ENCODE data around the gene DOK6. TPM values are rescaled to one million over a fixed set of nuclear protein-coding genes. Genes with fewer than 3 reads are reported as not detected.
"Not testable (repeated sequence)": the region's sequence is repeated elsewhere in the genome, so short reads cannot be mapped to it uniquely, and the experiment has no call there.

The DOK6 gene
- total RNA-seq, 1 donor from 2014 or later: 0.67 TPM

DNA sequence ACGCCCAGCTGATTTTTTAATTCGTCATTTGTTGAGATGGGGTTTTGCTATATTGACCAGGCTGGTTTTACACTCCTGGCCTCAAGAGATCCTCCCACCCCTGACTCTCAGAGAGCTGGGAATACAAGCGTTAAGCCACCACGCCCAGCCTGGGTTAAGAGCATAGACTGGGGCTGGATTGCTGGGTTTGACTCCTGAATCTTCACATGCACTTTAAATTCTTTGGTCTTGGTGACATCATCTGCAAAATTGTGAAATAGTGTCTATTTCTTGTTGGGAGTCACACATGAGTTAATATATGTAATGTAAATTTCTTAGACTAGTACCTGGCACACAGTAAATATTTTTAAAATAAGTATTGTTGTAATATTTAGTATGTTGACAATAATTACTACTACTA is 257.4 kb downstream of the DOK6 start:
- no peaks in the 10 kb centered on the region for H3K27me3 ChIP-seq (ENCODE audit: control insufficient read depth, insufficient read depth, low read length)
- DNase-seq (ENCODE audit: low read depth): no peak
- H3K4me3 ChIP-seq (ENCODE audit: low read depth, low read length): no peak overlapping the region
- no peaks in the 10 kb centered on the region for H3K36me3 ChIP-seq (ENCODE audit: control insufficient read depth, insufficient read depth, low read length)
- TF ChIP-seq, protein P1, sequence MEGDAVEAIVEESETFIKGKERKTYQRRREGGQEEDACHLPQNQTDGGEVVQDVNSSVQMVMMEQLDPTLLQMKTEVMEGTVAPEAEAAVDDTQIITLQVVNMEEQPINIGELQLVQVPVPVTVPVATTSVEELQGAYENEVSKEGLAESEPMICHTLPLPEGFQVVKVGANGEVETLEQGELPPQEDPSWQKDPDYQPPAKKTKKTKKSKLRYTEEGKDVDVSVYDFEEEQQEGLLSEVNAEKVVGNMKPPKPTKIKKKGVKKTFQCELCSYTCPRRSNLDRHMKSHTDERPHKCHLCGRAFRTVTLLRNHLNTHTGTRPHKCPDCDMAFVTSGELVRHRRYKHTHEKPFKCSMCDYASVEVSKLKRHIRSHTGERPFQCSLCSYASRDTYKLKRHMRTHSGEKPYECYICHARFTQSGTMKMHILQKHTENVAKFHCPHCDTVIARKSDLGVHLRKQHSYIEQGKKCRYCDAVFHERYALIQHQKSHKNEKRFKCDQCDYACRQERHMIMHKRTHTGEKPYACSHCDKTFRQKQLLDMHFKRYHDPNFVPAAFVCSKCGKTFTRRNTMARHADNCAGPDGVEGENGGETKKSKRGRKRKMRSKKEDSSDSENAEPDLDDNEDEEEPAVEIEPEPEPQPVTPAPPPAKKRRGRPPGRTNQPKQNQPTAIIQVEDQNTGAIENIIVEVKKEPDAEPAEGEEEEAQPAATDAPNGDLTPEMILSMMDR (IDR thresholded peaks at IDR 0.05; ENCODE audit: insufficient read depth, low read length, poor library complexity, severe bottlenecking): no peak

DNA sequence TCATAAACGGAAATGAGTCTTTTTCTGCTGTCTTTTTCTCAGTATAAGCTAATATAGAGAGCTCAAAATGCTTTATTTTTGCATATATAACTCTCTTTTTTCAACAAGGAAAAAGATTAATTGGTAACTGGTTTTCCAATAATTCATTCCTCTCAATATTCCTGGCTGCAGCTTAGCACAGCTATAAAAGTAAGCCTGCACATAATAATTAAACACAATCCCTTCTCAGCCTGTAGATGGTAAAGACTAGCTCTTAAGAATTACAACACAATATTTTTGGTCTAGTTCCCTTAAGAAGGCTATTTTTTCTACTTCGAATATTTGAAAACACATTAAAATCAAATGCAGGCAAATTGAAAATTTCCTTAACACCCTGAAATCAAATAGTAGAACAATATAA is 258.0 kb downstream of the DOK6 start:
- H3K36me3 ChIP-seq (ENCODE audit: control insufficient read depth, insufficient read depth, low read length): no peaks in the 10 kb centered on the region
- TF ChIP-seq, protein P1 (IDR thresholded peaks at IDR 0.05; ENCODE audit: insufficient read depth, low read length, poor library complexity, severe bottlenecking): no peak
- no peak overlapping the region for H3K4me3 ChIP-seq (ENCODE audit: low read depth, low read length)
- H3K27me3 ChIP-seq (ENCODE audit: control insufficient read depth, insufficient read depth, low read length): no peaks in the 10 kb centered on the region
- no peak for DNase-seq (ENCODE audit: low read depth)

DNA sequence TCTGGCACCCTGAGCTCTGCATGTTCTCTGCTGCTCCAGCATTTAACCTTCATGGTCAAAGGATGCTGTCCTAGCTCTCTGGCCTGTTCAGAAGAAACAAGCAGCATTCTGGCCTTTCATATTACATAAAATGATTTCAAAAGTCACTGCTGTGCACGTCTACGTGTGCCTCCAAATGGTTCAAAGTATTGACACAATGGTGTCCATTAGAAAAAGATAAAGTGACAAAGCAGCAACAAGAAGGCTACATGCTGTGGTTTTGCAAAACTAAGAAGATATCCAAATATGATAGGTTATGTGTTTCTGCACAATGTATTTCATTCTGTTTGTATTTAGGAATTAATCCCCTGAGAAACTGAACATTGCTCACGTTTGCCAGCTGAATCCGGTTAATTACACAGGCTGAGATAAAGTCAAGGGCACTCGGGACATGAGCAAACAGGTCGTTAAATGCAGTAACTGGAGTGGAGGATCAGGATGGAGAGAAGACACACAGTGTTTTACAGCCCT is 258.5 kb downstream of the DOK6 start:
- Histone ChIP-seq H3K4me3 (ENCODE audit: low read depth, low read length) (no peak overlapping the region), H3K36me3 (ENCODE audit: control insufficient read depth, insufficient read depth, low read length) (no peaks in the 10 kb centered on the region), H3K27me3 (ENCODE audit: control insufficient read depth, insufficient read depth, low read length) (no peaks in the 10 kb centered on the region)
- no peak for DNase-seq (ENCODE audit: low read depth)
- TF ChIP-seq, protein P1 (IDR thresholded peaks at IDR 0.05; ENCODE audit: insufficient read depth, low read length, poor library complexity, severe bottlenecking): no peak

DNA sequence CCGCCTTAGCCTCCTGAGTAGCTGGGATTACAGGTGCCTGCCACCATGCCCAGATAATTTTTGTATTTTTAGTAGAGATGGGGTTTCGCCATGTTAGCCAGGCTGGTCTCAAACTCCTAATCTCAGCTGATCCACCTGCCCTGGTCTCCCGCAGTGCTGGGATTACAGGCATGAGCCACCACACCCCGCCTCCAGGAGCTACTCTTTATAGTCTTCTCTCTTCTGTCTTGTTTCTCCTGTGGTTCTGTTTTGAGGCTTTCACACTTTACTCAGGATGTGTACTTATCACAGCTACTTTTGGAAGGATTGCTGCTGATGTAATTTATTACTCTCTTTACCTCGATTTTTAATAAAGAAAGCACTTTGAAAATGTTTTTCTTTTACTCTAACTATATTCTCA is 261.4 kb downstream of the DOK6 start:
- DNase-seq (ENCODE audit: low read depth): not testable (repeated sequence)

DNA sequence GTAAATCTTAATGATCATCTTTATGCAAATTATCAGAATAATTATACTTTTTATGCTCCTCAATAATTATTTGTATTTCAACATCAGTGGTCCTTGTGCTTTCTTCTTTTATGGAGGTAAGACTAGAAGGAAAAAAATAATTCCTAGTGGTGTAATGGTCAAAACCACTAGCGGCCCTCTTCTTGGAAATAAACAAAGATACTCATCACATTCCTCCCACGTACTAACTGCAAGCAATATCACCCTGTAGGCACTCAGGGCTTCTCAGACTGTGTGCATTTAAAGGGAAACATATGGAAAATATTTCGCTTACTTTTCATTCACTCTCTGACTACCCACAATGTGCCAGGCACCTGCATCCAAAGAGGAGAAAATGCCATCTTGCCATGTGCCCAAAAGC is 263.7 kb downstream of the DOK6 start:
- no peak for DNase-seq (ENCODE audit: low read depth)
- Histone ChIP-seq H3K27me3 (ENCODE audit: control insufficient read depth, insufficient read depth, low read length) (no peaks in the 10 kb centered on the region), H3K36me3 (ENCODE audit: control insufficient read depth, insufficient read depth, low read length) (no peaks in the 10 kb centered on the region), H3K4me3 (ENCODE audit: low read depth, low read length) (no peak overlapping the region)
- TF ChIP-seq, protein P1 (IDR thresholded peaks at IDR 0.05; ENCODE audit: insufficient read depth, low read length, poor library complexity, severe bottlenecking): no peak

More for the DNA sequence above, 261.4 kb downstream of the DOK6 start:
- not testable (repeated sequence) for H3K4me3 ChIP-seq (ENCODE audit: low read depth, low read length); H3K27me3 ChIP-seq (ENCODE audit: control insufficient read depth, insufficient read depth, low read length); H3K36me3 ChIP-seq (ENCODE audit: control insufficient read depth, insufficient read depth, low read length)

DNA sequence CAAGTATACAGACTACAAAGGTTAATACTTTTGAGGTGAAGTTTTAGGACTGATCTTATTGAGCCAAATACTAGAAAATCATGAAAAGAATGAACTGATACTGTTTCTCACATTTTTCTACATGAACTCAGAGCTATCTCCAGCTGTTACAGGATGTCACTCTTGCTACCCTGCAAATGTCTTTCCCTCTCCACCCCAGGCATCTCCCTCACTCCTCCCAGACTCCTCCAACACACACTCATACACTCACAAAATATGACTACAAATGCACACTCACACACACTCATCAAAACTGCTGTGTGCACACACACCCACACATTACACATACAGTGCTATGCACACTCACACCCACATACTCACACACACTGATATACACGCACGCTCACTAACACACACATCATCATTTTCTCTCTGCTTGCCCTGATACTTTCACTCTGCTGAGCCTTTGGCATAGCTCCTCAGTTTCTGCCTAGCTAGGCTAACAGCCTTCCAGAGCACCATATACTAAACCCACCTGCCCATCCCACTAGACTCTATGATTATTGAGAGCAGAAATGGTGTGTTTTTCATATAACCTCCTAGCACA is 273.7 kb downstream of the DOK6 start:
- no peaks in the 10 kb centered on the region for H3K27me3 ChIP-seq (ENCODE audit: control insufficient read depth, insufficient read depth, low read length)
- no peaks in the 10 kb centered on the region for H3K36me3 ChIP-seq (ENCODE audit: control insufficient read depth, insufficient read depth, low read length)
- no peak for DNase-seq (ENCODE audit: low read depth)
- H3K4me3 ChIP-seq (ENCODE audit: low read depth, low read length): no peak overlapping the region
- TF ChIP-seq, protein P1 (IDR thresholded peaks at IDR 0.05; ENCODE audit: insufficient read depth, low read length, poor library complexity, severe bottlenecking): no peak

Data from kidney epithelial cell (primary cell).